MM.1S (cell line): ENCODE measurements around the gene PTPRK.

ENCODE experiments used
- EZH2phosphoT487 ChIP-seq: fragments of 300-600 bp; sonication (generic); IDR thresholded peaks from 2 replicates; pipeline ENCODE4 v1.6.1; 2018; ENCODE audit warnings: antibody characterized with exemption, low read length
- TF ChIP-seq, protein P1 (sequence below): fragments of 300-600 bp; sonication (generic); IDR thresholded peaks from 2 replicates; pipeline ENCODE4 v1.5.1; 2016; ENCODE audit warnings: antibody characterized with exemption, low read length, mixed read lengths

GRCh38 chr6:128518434-128519131, 1.8 kb downstream of the PTPRK start:
- TF ChIP-seq, protein P1, sequence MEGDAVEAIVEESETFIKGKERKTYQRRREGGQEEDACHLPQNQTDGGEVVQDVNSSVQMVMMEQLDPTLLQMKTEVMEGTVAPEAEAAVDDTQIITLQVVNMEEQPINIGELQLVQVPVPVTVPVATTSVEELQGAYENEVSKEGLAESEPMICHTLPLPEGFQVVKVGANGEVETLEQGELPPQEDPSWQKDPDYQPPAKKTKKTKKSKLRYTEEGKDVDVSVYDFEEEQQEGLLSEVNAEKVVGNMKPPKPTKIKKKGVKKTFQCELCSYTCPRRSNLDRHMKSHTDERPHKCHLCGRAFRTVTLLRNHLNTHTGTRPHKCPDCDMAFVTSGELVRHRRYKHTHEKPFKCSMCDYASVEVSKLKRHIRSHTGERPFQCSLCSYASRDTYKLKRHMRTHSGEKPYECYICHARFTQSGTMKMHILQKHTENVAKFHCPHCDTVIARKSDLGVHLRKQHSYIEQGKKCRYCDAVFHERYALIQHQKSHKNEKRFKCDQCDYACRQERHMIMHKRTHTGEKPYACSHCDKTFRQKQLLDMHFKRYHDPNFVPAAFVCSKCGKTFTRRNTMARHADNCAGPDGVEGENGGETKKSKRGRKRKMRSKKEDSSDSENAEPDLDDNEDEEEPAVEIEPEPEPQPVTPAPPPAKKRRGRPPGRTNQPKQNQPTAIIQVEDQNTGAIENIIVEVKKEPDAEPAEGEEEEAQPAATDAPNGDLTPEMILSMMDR, result no peak
- TF ChIP-seq EZH2phosphoT487, result no peak
